ENCODE measurements around the gene BMP8B. TPM values are rescaled to one million over a fixed set of nuclear protein-coding genes. Genes with fewer than 3 reads are reported as not detected.
"Not testable (repeated sequence)": the region's sequence is repeated elsewhere in the genome, so short reads cannot be mapped to it uniquely, and the experiment has no call there.

The BMP8B gene
- total and polyA plus RNA-seq, 5 experiments from 2014 or later, result 0.13 to 0.41 (median 0.26) TPM; not detected in 2

DNA sequence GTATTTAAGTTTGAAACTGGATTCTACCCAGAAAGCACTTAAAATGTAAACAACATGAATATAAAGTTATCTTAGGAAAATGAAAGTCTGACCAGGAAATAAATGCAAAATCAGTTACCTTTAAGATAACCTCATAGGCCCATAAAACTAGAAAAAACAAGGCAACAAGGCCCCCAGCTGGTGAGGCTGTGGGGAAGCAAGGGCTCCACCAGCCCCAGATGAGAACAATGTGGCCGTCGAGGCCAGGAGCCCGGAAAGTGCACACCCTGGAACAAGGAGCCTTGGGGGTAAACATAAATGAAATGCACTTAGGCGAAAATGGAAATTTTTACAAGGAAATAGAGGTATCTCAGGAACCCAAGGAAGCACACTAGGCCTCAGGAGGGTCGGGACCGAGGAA is 37.9 kb upstream of the BMP8B start:
- no peak for DNase-seq
- Mint-ChIP-seq H3K9me3 (no peaks in the 10 kb centered on the region), H3K27me3 (peaks cover 15 to 68% (median 23%) of the 10 kb centered on the region in 5 donors), H3K4me3 (no peak overlapping the region), H3K36me3 (no peaks in the 10 kb centered on the region), H3K27ac (peak overlapping the region in 1 of 10 donors; percentile 54), H3K4me1 (peaks cover 0 to 3% (median 0%) of the 10 kb centered on the region in 4 donors)
- POLR2A ChIA-PET, result no interaction called here
- no peak for ATAC-seq

DNA sequence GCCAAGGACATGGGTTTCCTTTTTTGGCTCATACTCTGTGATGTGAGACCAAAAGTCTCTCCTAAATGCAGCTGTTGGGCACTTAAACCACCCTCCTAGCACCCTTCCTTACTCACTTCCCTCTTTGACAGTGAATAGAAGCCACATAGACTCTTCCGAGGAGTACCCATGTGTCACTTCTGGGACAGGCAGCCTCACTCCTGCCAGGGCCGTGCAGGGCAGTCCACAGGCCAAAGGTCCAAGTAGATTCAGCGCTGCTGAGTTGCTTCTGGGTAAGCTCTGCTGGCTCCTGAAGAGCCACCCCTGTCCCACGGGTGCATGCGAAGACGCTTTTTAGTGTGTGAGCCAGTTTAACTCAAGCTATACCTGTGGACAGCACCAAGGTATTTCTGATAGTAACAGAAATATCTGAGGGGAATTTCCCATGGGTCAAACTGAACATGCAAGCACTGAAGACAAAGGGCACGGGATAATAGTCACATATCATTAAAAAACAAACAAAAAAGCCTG is 36.8 kb upstream of the BMP8B start:
- DNase-seq (no peak), ATAC-seq (no peak)
- H3K27ac Mint-ChIP-seq, result no peak overlapping the region
- POLR2A ChIA-PET, result no interaction called here
- H3K27me3 Mint-ChIP-seq, result peaks cover 18 to 75% (median 27%) of the 10 kb centered on the region in 5 donors
- no peak overlapping the region for H3K4me3 Mint-ChIP-seq
- H3K36me3 Mint-ChIP-seq, result no peaks in the 10 kb centered on the region
- H3K4me1 Mint-ChIP-seq, result peaks cover 0 to 3% (median under 1%) of the 10 kb centered on the region in 4 donors
- no peaks in the 10 kb centered on the region for H3K9me3 Mint-ChIP-seq

DNA sequence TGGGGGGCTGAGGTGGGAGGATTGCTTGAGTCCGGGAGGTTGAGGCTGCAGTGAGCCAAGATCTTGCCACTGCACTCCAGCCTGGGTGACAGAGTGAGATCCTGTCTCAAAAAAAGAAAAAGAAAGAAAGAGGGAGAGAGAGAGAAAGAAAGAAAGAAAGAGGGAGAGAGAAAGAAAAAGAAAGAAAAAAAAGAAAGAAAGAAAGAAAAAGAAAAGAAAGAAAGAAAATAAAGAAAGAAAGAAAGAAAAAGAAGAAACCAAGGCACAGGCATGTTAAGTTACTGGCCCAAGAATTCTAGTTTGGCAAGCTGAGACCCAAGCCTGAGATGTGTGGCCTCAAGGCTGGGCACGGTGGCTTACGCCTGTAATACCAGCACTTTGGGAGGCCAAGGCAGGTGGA is 34.8 kb upstream of the BMP8B start:
- H3K36me3 Mint-ChIP-seq, POLR2A ChIA-PET, ATAC-seq, DNase-seq, H3K9me3 Mint-ChIP-seq, H3K27ac Mint-ChIP-seq: not testable (repeated sequence)
- peaks cover 16 to 72% (median 37%) of the 10 kb centered on the region in 5 donors for H3K27me3 Mint-ChIP-seq
- H3K4me3 Mint-ChIP-seq, result peak overlapping the region in 1 of 10 donors; percentile 44
- peaks cover 6 to 15% (median 10%) of the 10 kb centered on the region in 4 donors for H3K4me1 Mint-ChIP-seq

DNA sequence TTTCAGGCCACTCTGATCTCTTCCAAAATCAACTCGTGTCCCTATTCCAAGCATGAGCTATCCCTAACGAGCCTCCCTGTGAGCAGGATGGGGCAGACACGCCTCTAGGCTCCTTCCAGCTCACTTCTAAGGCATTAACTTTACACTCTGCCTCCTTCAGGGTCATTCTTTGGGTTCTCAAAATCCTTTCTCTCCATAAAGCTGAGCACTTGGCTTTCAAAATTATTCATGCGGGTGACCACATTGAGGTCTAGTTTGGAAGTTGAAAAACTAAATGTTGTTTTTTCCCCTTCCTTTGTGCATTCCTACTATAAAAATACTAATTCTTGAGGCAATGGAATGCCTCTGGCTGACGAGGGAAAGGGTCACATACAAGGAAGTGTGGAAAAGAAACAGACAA is 33.5 kb upstream of the BMP8B start:
- ATAC-seq, result no peak
- Mint-ChIP-seq H3K27ac (no peak overlapping the region), H3K27me3 (peaks cover 14 to 70% (median 40%) of the 10 kb centered on the region in 5 donors), H3K9me3 (no peaks in the 10 kb centered on the region), H3K4me1 (peaks cover 9 to 24% (median 16%) of the 10 kb centered on the region in 4 donors), H3K4me3 (peak overlapping the region in 1 of 10 donors; percentile 10), H3K36me3 (no peaks in the 10 kb centered on the region)
- POLR2A ChIA-PET, result interaction anchor here (0.6 to 0.7 kb wide), 2 partner anchors 11 to 12 kb away, joined by 3 to 7 read pairs; no protein-coding TSS in a partner anchor
- no peak for DNase-seq

DNA sequence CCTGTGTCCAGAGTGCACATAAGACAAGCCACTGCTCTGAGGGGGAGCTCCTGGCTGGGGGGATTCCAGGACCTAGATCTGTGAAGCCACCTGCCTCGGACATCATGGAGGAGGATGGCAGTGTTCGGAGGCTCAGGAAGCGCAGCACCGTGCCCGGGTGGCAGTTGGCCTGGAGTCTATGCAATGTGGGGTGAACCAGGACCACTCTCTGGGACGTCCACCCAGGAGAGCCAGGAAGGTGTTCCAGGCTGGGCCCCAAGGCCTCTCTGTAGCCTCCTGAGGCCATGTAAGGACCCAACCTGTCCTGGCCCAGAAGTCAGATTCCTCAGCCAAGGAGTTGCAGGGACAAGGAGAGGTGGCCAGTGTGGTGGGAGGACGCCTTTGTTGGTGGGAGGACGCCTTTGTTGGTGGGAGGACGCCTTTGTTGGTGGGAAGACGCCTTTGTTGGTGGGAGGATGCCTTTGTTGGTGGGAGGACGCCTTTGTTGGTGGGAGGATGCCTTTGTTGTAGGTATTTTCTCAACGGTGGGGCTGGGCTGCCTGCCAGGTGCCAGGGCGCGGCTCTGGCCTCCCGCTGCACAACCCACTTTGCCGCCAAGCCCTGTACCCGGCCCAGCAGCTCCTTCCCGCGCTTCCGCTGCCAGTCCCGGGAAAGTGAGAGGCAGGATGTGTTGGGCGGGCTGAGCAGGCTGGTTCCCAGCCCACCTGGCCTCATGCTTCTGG is 30.6 kb upstream of the BMP8B start:
- H3K27ac Mint-ChIP-seq, result peak overlapping the region in 1 of 10 donors; percentile 40
- ATAC-seq, result peak in 1 of 2 donors; percentile 42
- H3K36me3 Mint-ChIP-seq, result no peaks in the 10 kb centered on the region
- H3K4me3 Mint-ChIP-seq, result peak overlapping the region in 1 of 10 donors; percentile 13
- peak in 4 of 10 donors; percentile 5 to 45 (median 18) for DNase-seq
- H3K9me3 Mint-ChIP-seq, result no peaks in the 10 kb centered on the region
- POLR2A ChIA-PET, result no interaction called here
- H3K27me3 Mint-ChIP-seq, result peaks cover 14 to 74% (median 41%) of the 10 kb centered on the region in 5 donors
- peaks cover 9 to 27% (median 20%) of the 10 kb centered on the region in 4 donors for H3K4me1 Mint-ChIP-seq

DNA sequence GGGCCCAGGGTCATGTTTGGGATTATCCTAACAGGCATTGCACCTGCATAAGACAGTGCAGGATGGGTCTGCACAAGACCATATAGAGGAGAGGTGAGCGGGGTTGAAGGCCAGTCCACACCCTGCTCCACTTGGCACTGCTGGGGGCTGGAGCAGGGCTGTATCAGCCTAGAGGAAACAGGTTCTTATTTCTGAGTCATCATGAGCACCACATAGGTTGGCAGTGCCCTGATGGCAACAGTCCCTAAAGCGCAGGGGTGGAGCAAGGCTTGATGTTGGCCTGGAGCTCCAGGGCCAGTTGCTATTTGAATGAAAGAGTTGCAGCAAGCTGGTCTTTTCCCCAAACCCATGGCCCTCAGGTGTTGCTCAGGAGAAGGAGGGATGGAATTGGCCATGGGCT is 29.8 kb upstream of the BMP8B start:
- no peaks in the 10 kb centered on the region for H3K9me3 Mint-ChIP-seq
- H3K4me3 Mint-ChIP-seq, result no peak overlapping the region
- ATAC-seq (no peak), DNase-seq (no peak)
- peaks cover 14 to 67% (median 37%) of the 10 kb centered on the region in 5 donors for H3K27me3 Mint-ChIP-seq
- H3K36me3 Mint-ChIP-seq, result no peaks in the 10 kb centered on the region
- H3K4me1 Mint-ChIP-seq, result peaks cover 9 to 27% (median 20%) of the 10 kb centered on the region in 4 donors
- H3K27ac Mint-ChIP-seq, result peak overlapping the region in 2 of 10 donors; percentile 13 to 33
- POLR2A ChIA-PET, result no interaction called here

DNA sequence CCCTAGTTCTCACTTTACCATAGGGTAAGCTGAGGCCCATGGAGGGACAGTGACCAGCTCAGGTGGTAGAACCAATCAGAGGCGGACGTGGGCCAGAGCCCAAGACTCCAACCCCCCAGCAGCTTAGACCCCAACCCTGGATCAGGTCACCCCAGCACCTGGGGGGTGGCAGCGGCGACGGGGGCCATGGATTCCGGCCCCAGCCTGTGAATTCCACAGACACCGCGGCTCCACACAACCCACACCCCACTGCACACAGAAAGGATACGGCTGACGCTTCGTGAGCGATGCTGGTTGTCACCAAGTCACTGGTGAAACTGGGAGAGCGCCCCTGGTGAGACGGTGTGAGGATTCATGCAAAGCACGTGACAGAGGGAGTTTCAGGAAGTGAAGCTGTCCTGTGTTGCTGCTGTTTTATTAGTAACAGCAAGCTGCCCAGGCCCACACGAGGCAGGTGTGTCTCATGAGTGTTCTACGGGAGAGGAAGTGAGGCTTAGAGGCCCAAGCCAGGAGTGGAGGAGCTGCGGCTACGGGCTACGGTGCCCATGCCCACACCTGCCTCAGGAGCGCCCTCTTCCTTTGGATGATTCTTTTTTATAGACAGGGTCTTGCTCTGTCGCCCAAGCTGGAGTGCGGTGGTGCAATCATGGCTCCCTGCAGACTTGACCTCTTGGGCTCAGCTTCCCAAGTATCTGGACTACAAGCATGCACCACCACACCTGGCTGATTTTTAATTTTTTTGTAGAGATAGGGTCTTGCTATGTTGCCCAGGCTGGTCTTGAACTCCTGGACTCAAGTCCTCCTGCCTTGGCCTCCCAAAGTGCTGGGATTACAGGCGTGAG is 28.6 kb upstream of the BMP8B start:
- Mint-ChIP-seq H3K4me3 (peak overlapping the region; percentile 65 to 90 (median 80)), H3K4me1 (peaks cover 9 to 27% (median 20%) of the 10 kb centered on the region in 4 donors), H3K27me3 (peaks cover 11 to 64% (median 34%) of the 10 kb centered on the region in 5 donors), H3K27ac (peak overlapping the region; percentile 47 to 91 (median 80))
- not testable (repeated sequence) for H3K9me3 Mint-ChIP-seq, H3K36me3 Mint-ChIP-seq
- POLR2A ChIA-PET, result interaction anchor here (1.2 to 2.7 kb wide), 2 partner anchors 85 to 154 kb away, joined by 3 to 12 read pairs; partner anchors contain the start of gene MYCL
- peak; percentile 13 to 79 (median 46) for DNase-seq
- ATAC-seq, result peak; percentile 89 to 94

DNA sequence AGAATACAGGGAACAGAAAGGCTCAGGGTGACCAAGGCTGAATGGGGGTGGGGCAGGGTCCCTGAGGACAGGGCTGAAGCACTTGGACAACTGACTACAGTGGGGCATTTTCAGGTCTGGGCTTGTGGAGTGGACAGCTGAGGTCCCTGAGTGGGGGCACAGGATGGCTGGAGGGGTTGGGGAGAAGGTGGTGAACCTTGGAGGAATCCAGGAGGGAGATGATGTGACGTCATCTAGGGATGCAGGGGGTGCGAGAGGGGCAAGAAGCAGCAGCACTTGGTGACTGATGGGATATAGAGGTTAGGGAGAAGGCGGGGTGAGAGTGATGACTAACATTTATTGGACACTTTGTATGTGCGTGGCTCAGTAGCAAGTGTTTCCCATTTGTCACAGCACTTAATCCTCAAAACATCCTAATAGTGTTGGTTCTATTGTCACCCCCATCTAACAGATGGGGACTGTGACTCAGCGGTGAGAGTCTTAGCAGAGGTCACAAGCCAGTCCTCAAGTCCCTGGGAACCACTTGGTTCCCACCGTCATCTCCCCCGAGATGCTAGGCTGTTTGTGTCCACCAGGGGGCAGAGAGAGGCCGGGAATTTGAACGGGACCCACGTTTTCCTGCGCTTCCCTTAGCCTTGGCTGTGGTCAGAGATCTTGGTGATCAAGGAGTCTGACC is 27.9 kb upstream of the BMP8B start:
- H3K27me3 Mint-ChIP-seq, result peaks cover 7 to 58% (median 30%) of the 10 kb centered on the region in 5 donors
- peak overlapping the region; percentile 42 to 90 (median 76) for H3K4me3 Mint-ChIP-seq
- ATAC-seq (peak; percentile 54 to 65), DNase-seq (peak; percentile 18 to 71 (median 47))
- peak overlapping the region in 2 of 10 donors; percentile 18 to 89 for H3K27ac Mint-ChIP-seq
- no peaks in the 10 kb centered on the region for H3K9me3 Mint-ChIP-seq
- H3K36me3 Mint-ChIP-seq, result no peaks in the 10 kb centered on the region
- POLR2A ChIA-PET, result interaction anchor here (2.7 kb wide), 1 partner anchor 85 kb away, joined by 12 read pairs; the partner anchor contains the start of gene MYCL
- peaks cover 9 to 27% (median 20%) of the 10 kb centered on the region in 4 donors for H3K4me1 Mint-ChIP-seq

DNA sequence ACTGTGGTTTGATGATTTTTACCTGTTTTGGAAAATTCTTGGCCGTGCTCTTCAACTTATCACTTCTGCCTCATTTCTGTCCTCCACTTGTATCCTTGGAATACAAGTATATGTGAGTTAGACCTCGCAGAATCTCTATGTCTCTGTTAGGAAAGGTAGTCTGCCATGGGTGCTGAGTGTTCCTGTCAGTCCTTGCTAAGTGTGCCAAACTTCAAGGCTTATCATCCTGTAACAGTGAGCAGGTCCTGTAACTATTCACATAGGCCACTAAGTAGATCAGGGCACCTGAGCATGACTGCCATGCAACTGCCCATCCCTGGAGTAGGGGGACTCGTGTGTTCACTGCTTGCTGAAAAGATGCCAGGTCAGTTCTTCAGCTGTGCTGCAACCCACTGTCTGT is 24.2 kb upstream of the BMP8B start:
- POLR2A ChIA-PET, result no interaction called here
- H3K4me1 Mint-ChIP-seq, result peaks cover 3 to 13% (median 9%) of the 10 kb centered on the region in 4 donors
- H3K4me3 Mint-ChIP-seq, result peak overlapping the region in 1 of 10 donors; percentile 15
- H3K36me3 Mint-ChIP-seq, result peaks cover 0 to 4% (median 0%) of the 10 kb centered on the region in 3 donors
- H3K27ac Mint-ChIP-seq, result peak overlapping the region in 1 of 10 donors; percentile 26
- H3K9me3 Mint-ChIP-seq, result no peaks in the 10 kb centered on the region
- peaks cover 2 to 31% (median 11%) of the 10 kb centered on the region in 5 donors for H3K27me3 Mint-ChIP-seq
- DNase-seq (no peak), ATAC-seq (no peak)

DNA sequence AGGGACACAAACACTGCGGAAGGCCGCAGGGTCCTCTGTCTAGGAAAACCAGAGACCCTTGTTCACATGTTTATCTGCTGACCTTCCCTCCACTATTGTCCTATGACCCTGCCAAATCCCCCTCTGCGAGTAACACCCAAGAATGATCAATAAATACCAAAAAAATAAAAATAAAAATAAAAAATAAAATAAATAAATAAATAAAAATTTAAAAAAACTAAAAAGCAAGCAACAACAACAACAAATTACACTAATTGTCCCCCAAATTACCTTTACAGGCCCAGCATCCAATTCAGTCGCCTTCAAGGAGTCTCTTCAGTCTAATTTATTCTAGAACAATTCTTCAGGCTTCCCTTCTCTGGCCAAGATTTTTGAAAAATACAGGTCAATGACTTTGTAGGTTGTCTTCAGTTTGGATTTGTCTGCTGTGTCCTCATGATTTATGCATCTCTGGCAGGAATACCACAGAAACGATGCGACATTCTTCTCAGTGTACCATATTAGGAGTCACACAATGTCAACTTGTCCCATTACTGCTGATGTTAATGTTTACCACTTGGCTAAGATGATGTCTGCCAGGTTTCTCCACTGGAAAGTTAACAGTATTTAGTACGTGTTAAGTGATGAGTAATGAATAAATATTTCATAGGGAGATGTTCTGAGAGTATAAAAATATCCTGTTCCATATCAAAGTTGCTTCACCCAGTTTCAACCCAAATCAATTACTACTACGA is 20.3 kb upstream of the BMP8B start:
- peaks cover 4 to 15% (median 10%) of the 10 kb centered on the region in 3 donors for H3K36me3 Mint-ChIP-seq
- peaks cover 2 to 14% (median 7%) of the 10 kb centered on the region in 9 donors for H3K9me3 Mint-ChIP-seq
- no peak overlapping the region for H3K27ac Mint-ChIP-seq
- POLR2A ChIA-PET, result no interaction called here
- H3K27me3 Mint-ChIP-seq, result peaks cover 0 to 9% (median 0%) of the 10 kb centered on the region in 5 donors
- ATAC-seq (no peak), DNase-seq (no peak)
- no peaks in the 10 kb centered on the region for H3K4me1 Mint-ChIP-seq
- no peak overlapping the region for H3K4me3 Mint-ChIP-seq

DNA sequence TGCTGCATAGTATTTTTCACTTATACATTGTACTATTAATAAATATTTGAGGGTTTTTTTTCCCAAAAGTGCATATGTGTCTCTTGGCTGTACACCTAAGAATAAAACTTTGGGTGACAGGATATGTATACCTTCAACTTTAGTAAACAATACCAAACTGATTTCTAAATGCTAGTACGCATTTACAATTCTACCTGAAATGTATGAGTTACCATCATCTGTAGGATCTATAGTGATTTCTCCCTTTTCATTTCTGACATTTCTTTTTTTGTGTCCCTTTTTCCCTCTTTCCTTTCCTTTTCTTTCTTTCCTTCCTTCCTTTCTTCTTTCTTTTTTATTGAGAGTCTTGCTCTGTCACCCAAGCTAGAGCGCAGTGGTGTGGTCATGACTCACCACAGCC is 16.7 kb upstream of the BMP8B start:
- peak overlapping the region in 1 of 10 donors; percentile 29 for H3K4me3 Mint-ChIP-seq
- POLR2A ChIA-PET, result no interaction called here
- peaks cover 2 to 14% (median 7%) of the 10 kb centered on the region in 9 donors for H3K9me3 Mint-ChIP-seq
- DNase-seq (no peak), ATAC-seq (no peak)
- no peaks in the 10 kb centered on the region for H3K4me1 Mint-ChIP-seq
- H3K27ac Mint-ChIP-seq, result no peak overlapping the region
- no peaks in the 10 kb centered on the region for H3K27me3 Mint-ChIP-seq
- H3K36me3 Mint-ChIP-seq, result peaks cover 4 to 15% (median 10%) of the 10 kb centered on the region in 3 donors

Measured in naive thymus-derived CD8-positive, alpha-beta T cell (primary cell).